HTR-8/SVneo (cell line): ENCODE data around the gene OGT.
"Not testable (repeated sequence)": the region's sequence is repeated elsewhere in the genome, so short reads cannot be mapped to it uniquely, and the experiment has no call there.

ENCODE experiments used
- DNase-seq: peaks from one replicate; pipeline ENCODE4 v3.0.0; 2011; ENCODE audit warnings: low spot score, mixed read lengths; ENCODE audit not compliant: insufficient read length
- FAIRE-seq: peaks from 2 replicates; lab custom pipeline; 2011; peaks lifted over from hg19 to GRCh38; lab: Jason Lieb, UNC

OGT gene

DNA sequence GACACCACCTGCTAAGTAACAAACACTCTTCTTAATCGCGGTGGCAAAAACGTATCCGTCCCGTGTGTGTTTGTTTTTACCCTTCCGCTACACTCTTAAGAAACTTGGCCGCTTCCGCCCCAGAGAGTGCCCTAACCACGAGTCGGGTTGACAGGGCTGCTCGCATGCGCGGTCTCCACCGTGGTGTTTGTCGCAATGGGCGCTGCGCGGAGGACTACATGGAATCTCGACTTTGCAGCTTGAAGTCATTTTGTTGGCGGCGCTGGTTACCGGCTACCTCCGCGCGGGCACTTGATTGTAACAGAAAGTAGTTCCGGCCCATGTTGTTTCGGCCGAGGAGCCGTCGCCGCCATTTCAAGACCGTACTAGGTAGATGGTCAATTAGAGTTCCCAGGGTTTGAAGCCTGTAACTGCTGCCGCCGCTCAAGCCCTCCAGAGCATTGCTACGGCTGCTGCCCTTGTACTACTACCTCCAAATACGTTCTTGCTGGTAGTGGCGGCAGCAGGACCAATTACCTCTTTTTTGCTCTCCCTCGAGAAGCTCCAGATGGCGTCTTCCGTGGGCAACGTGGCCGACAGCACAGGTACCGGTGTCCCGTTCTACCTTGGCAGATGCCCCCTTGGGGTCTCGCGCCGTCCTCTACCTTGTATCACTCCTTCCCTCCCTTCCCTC is at the start of gene OGT:
OGT (plus strand) TSS at position 352 of the 673 bp plus-strand sequence; CDS start at position 548, 196 bp downstream.
- peak; percentile 97 for DNase-seq
- peak; percentile 95 for FAIRE-seq

DNA sequence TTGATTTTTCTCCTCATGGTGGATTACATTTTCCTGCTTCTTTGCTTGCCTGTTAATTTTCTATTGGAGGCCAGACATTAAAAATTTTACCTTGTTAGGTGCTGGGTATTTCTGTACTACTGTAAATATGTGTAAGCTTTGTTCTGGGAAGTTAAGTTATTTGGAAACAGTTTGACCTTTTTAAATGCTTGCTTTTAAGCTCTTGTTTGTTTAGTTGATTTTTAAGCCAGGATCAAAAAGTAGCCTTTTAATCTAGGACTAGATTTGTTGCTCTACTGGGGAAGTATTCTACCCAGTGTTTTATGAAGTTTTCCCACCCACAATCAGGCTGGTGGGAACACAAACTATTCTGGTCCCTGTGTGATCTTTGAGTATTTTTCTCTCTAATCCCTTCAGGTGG is 45.1 kb upstream of the OGT start:
- FAIRE-seq (no peak), DNase-seq (no peak)

GRCh38 chrX:71489540-71489939 is 43.4 kb upstream of the OGT start:
- DNase-seq: no peak
- FAIRE-seq: no peak

GRCh38 chrX:71492231-71493065 is 40.5 kb upstream of the OGT start:
- DNase-seq (no peak), FAIRE-seq (no peak)

- no peak for DNase-seq
- peak; percentile 59 for FAIRE-seq
These were observed 39.7 kb upstream of the OGT start for GRCh38 chrX:71493111-71493613.

- FAIRE-seq: not testable (repeated sequence)
These were observed 36.9 kb upstream of the OGT start for GRCh38 chrX:71495979-71496378.

DNA sequence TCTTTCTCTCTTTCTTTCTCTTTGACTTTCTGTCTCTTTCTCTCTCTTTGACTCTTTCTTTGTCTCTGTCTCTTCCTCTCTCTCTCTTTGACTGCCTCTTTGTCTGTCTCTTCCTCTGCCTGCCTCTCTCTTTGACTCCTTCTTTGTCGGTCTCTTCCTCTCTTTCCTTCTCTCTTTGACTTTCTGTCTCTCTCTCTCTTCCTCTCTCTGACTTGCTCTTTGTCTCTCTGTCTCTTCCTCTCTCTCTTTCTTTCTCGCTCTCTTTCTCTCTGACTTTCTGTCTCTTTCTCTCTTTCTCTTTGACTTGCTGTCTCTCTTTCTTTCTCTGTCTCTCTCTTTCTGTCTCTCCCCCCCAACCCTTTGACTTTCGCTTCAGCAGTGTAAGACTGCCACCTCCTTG is 36.4 kb upstream of the OGT start:
- no peak for DNase-seq
- no peak for FAIRE-seq

More at GRCh38 chrX:71495979-71496378, 36.9 kb upstream of the OGT start:
- DNase-seq: not testable (repeated sequence)

DNA sequence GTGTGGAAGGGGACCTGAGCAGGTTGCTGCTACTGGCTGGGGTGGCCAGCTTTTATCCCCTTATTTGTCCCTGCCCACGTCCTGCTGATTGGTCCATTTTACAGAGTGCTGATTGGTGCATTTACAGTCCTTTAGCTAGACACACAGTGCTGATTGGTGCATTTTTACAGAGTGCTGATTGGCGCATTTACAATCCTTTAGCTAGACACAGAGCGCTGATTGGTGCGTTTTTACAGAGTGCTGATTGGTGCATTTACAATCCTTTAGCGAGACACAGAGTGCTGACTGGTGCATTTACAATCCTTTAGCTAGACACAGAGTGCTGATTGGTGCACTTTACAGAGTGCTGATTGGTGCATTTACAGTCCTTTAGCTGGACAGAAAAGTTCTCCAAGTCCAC is 30.8 kb upstream of the OGT start:
- not testable (repeated sequence) for FAIRE-seq

GRCh38 chrX:71504346-71504745 is 28.6 kb upstream of the OGT start:
- FAIRE-seq: no peak
- DNase-seq: no peak

More for the DNA sequence above, 30.8 kb upstream of the OGT start:
- not testable (repeated sequence) for DNase-seq

- no peak for FAIRE-seq
These were observed 23.6 kb upstream of the OGT start for GRCh38 chrX:71509289-71509688.

DNA sequence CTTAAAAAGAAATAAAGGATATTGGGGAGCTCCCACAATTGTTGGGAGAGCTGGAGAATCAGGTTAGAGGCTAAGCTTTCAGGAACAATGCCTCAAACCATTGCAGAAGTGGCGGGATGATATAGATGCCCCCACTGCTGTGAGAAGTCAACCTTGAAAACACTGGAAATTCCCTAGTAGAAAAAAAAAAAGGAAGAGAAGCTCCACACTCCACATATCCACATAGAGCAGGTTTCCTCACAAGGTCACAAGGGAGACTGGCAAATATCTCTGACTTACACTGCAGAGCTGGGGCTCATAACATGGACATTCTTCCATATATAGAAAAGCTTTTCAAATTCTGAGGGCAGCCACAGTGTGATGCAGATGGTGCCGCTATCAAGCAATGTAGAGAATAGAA is 22.7 kb upstream of the OGT start:
- no peak for FAIRE-seq
- DNase-seq: no peak

More at GRCh38 chrX:71509289-71509688, 23.6 kb upstream of the OGT start:
- DNase-seq: no peak

DNA sequence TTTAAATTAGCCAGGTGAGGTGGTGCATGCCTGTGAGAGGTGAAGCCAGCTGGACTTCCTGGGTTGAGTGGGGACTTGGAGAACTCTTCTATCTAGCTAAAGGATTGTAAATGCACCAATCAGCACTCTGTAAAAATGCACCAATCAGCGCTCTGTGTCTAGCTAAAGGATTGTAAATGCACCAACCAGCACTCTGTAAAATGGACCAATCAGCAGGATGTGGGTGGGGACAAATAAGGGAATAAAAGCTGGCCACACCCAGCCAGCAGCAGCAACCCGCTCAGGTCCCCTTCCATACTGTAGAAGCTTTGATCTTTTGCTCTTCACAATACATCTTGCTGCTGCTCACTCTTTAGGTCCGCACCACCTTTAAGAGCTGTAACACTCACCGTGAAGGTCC is 19.2 kb upstream of the OGT start:
- not testable (repeated sequence) for DNase-seq, FAIRE-seq

- FAIRE-seq (no peak), DNase-seq (no peak)
These were observed 18.4 kb upstream of the OGT start for GRCh38 chrX:71514367-71515037.

- DNase-seq: no peak
- FAIRE-seq: no peak
These were observed 17.9 kb upstream of the OGT start for GRCh38 chrX:71515038-71515396.

DNA sequence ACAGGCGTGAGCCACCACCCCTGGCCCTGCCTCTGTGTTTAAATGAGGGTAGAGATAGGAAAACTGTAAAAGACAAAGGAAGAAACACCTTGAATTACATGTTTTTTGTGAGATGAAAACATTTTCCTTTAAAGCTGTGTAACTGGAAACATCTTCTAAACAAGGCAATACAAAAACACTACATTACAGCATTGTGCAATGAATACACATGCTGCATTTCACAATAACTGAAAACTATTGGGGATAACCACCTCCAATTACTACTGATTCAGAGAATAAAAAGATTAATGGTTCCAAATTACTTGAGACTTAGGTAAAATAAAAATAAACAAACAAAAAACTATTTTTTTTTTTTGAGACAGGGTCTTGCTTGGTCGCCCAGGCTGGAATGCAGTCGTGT is 7.6 kb upstream of the OGT start:
- no peak for DNase-seq
- FAIRE-seq: no peak

- FAIRE-seq: peak; percentile 76
- no peak for DNase-seq
These were observed 689 bp upstream of the OGT start for GRCh38 chrX:71532078-71532752.

GRCh38 chrX:71533516-71533850 is 579 bp downstream of the OGT start:
- FAIRE-seq (no peak), DNase-seq (no peak)

DNA sequence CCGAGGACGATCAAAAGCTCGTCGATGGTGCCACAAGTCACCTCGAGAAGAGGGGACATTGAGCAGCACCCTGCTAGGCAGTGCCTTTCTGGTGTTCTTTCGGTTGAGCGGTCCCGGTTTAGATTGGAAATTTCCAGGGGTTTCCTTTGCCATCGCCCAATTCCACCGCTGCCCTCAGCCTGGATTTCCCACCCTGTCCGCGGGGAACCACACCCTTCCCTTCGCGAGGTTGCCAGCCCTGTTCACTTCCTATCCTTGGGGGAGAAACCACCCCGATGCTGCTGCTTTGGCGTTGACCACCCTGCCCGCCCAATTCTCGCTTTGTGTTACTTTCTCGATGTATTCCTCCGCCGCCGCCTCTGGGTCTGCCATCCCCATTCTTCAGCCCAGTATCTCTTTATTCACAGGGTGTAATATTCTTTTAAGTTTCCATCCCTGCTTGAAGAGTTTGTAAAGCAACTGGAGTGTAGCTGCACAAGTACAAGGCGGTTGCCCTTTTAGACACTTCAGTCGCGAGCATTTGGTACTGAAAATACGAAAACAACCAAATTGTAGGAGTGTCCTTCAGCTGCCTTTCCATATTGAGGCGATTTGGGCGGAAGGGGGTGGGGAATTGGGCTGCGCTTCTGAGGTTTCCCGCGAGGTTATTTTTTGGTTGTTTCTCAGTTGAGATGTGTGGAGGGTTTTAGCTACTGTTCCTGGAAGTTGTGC is 1.1 kb downstream of the OGT start:
- DNase-seq (no peak), FAIRE-seq (no peak)

- DNase-seq (no peak), FAIRE-seq (no peak)
These were observed 2.1 kb downstream of the OGT start for GRCh38 chrX:71534773-71535544.
